Muscle of leg (tissue), 11 donors: ENCODE measurements around the gene SETBP1. TPM values are rescaled to one million over a fixed set of nuclear protein-coding genes. Genes with fewer than 3 reads are reported as not detected.

ENCODE experiments used
- DNase-seq: peaks from one replicate; pipeline ENCODE4 v3.0.0; 2013
- H3K27ac ChIP-seq: one replicate; pipeline ENCODE4 v1.5.1; 2013; ENCODE audit warnings: mild to moderate bottlenecking, low read length, control low read depth
- H3K27me3 ChIP-seq: one replicate; pipeline ENCODE4 v1.6.1; 2013; ENCODE audit warnings: low read length; ENCODE audit not compliant: control insufficient read depth, insufficient read depth
- H3K36me3 ChIP-seq: one replicate; pipeline ENCODE4 v1.6.1; 2013; ENCODE audit warnings: low read length; ENCODE audit not compliant: control insufficient read depth, insufficient read depth
- H3K4me1 ChIP-seq: one replicate; pipeline ENCODE4 v1.6.1; 2013; ENCODE audit warnings: low read length; ENCODE audit not compliant: control insufficient read depth, insufficient read depth
- H3K4me3 ChIP-seq: one replicate; pipeline ENCODE4 v1.5.1; 2013; ENCODE audit warnings: low read length, control low read depth
- H3K9me3 ChIP-seq: replicated peaks from 2 replicates; pipeline ENCODE4 v1.6.1; 2013; ENCODE audit warnings: low read depth, low read length; ENCODE audit not compliant: control insufficient read depth
- WGBS: methylation state at CpG from one replicate; pipeline ENCODE4 v1.1.5; 2013; ENCODE audit warnings: missing lambda C conversion rate; ENCODE audit not compliant: insufficient coverage; 5-methylcytosine and 5-hydroxymethylcytosine counted together
- polyA plus RNA-seq, 8 donors: library from polyadenylated mRNA; unstranded; fragments of 120-200 nt; gene quantifications; one replicate each; pipeline versions ENCODE4 v1.2.1 to v1.2.3, GENCODE V29; 2013; ENCODE audit warnings: inconsistent platforms in 1 of 8, low replicate concordance in 1 of 8; ENCODE audit not compliant: insufficient read length in 8 of 8, insufficient read depth in 1 of 8
- total RNA-seq: library from RNA; stranded (reverse); fragments of 120-200 nt; gene quantifications from one replicate; pipeline ENCODE4 v1.2.4, GENCODE V29; 2013

Gene SETBP1
- total and polyA plus RNA-seq, 9 donors: 11.0 to 20.5 (median 16.8) TPM

- Histone ChIP-seq H3K4me1 (peaks cover 22% of the 10 kb centered on the region), H3K9me3 (no peaks in the 10 kb centered on the region), H3K27me3 (no peaks in the 10 kb centered on the region), H3K4me3 (no peak overlapping the region), H3K36me3 (no peaks in the 10 kb centered on the region), H3K27ac (no peak overlapping the region)
- 80% methylated on average over 1 of the region's 1 CpG for WGBS
- DNase-seq: no peak
Measured at GRCh38 chr18:44821924-44822323, 141.2 kb downstream of the SETBP1 start.

GRCh38 chr18:44823286-44823685, 142.6 kb downstream of the SETBP1 start:
- Histone ChIP-seq H3K27ac (no peak overlapping the region), H3K9me3 (no peaks in the 10 kb centered on the region), H3K4me3 (no peak overlapping the region), H3K27me3 (no peaks in the 10 kb centered on the region), H3K4me1 (peaks cover 21% of the 10 kb centered on the region), H3K36me3 (no peaks in the 10 kb centered on the region)
- DNase-seq: no peak
- 76% methylated on average over 3 of the region's 3 CpGs for WGBS

GRCh38 chr18:44823782-44824181, 143.1 kb downstream of the SETBP1 start:
- H3K27me3 ChIP-seq: no peaks in the 10 kb centered on the region
- no peak overlapping the region for H3K27ac ChIP-seq
- DNase-seq: no peak
- H3K9me3 ChIP-seq: no peaks in the 10 kb centered on the region
- H3K4me3 ChIP-seq: no peak overlapping the region
- peaks cover 21% of the 10 kb centered on the region for H3K4me1 ChIP-seq
- no peaks in the 10 kb centered on the region for H3K36me3 ChIP-seq

- no peak for DNase-seq
- no CpG with 5 or more reads among the region's 2 CpGs for WGBS
Measured at GRCh38 chr18:44824884-44825283, 144.2 kb downstream of the SETBP1 start.

GRCh38 chr18:44826418-44827259, 146.0 kb downstream of the SETBP1 start:
- peak; percentile 98 for DNase-seq
- Histone ChIP-seq H3K27ac (peak overlapping the region; percentile 73), H3K9me3 (no peaks in the 10 kb centered on the region), H3K36me3 (no peaks in the 10 kb centered on the region), H3K4me3 (no peak overlapping the region), H3K27me3 (no peaks in the 10 kb centered on the region), H3K4me1 (peaks cover 12% of the 10 kb centered on the region)
- 0% methylated on average over 2 of the region's 5 CpGs for WGBS

More at GRCh38 chr18:44824884-44825283, 144.2 kb downstream of the SETBP1 start:
- no peaks in the 10 kb centered on the region for H3K9me3 ChIP-seq
- H3K27ac ChIP-seq: no peak overlapping the region
- no peak overlapping the region for H3K4me3 ChIP-seq
- no peaks in the 10 kb centered on the region for H3K27me3 ChIP-seq
- no peaks in the 10 kb centered on the region for H3K36me3 ChIP-seq
- peaks cover 16% of the 10 kb centered on the region for H3K4me1 ChIP-seq

- no peaks in the 10 kb centered on the region for H3K36me3 ChIP-seq
- no peak overlapping the region for H3K27ac ChIP-seq
- WGBS: 61% methylated on average over 2 of the region's 3 CpGs
- no peak for DNase-seq
- H3K4me1 ChIP-seq: peaks cover 19% of the 10 kb centered on the region
- H3K4me3 ChIP-seq: no peak overlapping the region
- no peaks in the 10 kb centered on the region for H3K9me3 ChIP-seq
- H3K27me3 ChIP-seq: no peaks in the 10 kb centered on the region
Measured at GRCh38 chr18:44828080-44828479, 147.4 kb downstream of the SETBP1 start.

- no CpG with 5 or more reads among the region's 1 CpG for WGBS
- H3K9me3 ChIP-seq: no peaks in the 10 kb centered on the region
- H3K4me1 ChIP-seq: peaks cover 27% of the 10 kb centered on the region
- H3K36me3 ChIP-seq: no peaks in the 10 kb centered on the region
- H3K4me3 ChIP-seq: no peak overlapping the region
- H3K27ac ChIP-seq: peak overlapping the region; percentile 67
- DNase-seq: peak; percentile 88
- no peaks in the 10 kb centered on the region for H3K27me3 ChIP-seq
Measured at GRCh38 chr18:44830581-44830980, 149.9 kb downstream of the SETBP1 start.

- Histone ChIP-seq H3K4me3 (no peak overlapping the region), H3K9me3 (no peaks in the 10 kb centered on the region), H3K27ac (no peak overlapping the region), H3K4me1 (peaks cover 33% of the 10 kb centered on the region), H3K36me3 (no peaks in the 10 kb centered on the region), H3K27me3 (no peaks in the 10 kb centered on the region)
- no CpG with 5 or more reads among the region's 2 CpGs for WGBS
- no peak for DNase-seq
Measured at GRCh38 chr18:44833786-44834185, 153.1 kb downstream of the SETBP1 start.

- Histone ChIP-seq H3K27me3 (no peaks in the 10 kb centered on the region), H3K27ac (peak overlapping the region; percentile 35)
Measured at GRCh38 chr18:44834867-44835469, 154.3 kb downstream of the SETBP1 start.

GRCh38 chr18:44835703-44836102, 155.0 kb downstream of the SETBP1 start:
- H3K4me1 ChIP-seq: peaks cover 31% of the 10 kb centered on the region

More at GRCh38 chr18:44834867-44835469, 154.3 kb downstream of the SETBP1 start:
- no peaks in the 10 kb centered on the region for H3K36me3 ChIP-seq
- DNase-seq: no peak
- no peaks in the 10 kb centered on the region for H3K9me3 ChIP-seq
- H3K4me1 ChIP-seq: peaks cover 33% of the 10 kb centered on the region
- 62% methylated on average over 4 of the region's 5 CpGs for WGBS
- H3K4me3 ChIP-seq: no peak overlapping the region

More at GRCh38 chr18:44835703-44836102, 155.0 kb downstream of the SETBP1 start:
- no peak overlapping the region for H3K27ac ChIP-seq
- no peaks in the 10 kb centered on the region for H3K27me3 ChIP-seq
- no peaks in the 10 kb centered on the region for H3K36me3 ChIP-seq
- no peak overlapping the region for H3K4me3 ChIP-seq
- WGBS: 16% methylated on average over 3 of the region's 6 CpGs
- no peaks in the 10 kb centered on the region for H3K9me3 ChIP-seq
- peak; percentile 89 for DNase-seq
